Endothelial cell of umbilical vein (primary cell): ENCODE results near the gene SRGN. TPM values are rescaled to one million over a fixed set of nuclear protein-coding genes. Genes with fewer than 3 reads are reported as not detected.

Experiments used
- BruUV-seq: library from RNA; stranded (reverse); fragments of 400-500 nt; replicated peaks from 2 replicates; lab custom pipeline; 2021; lab: Mats Ljungman, UMichigan
- CTCF ChIA-PET: fragments of 300-600, 350-600 bp; sonication (Branson Sonifier 250); formaldehyde crosslinking; loops from one replicate; lab custom pipeline; 2021; ENCODE audit warnings: antibody characterized with exemption, inconsistent platforms; lab: Charles Lee
- POLR2A ChIA-PET: fragments of 300-600, 350-600 bp; sonication (Branson Sonifier 250); formaldehyde crosslinking; loops from one replicate; lab custom pipeline; 2021; ENCODE audit warnings: antibody characterized with exemption, inconsistent platforms; lab: Charles Lee
- DNase-seq: peaks from one replicate; pipeline ENCODE4 v3.0.0-alpha.2; 2011; ENCODE audit warnings: low read depth, low spot score
- FAIRE-seq: peaks from 2 replicates; lab custom pipeline; 2011; peaks lifted over from hg19 to GRCh38; lab: Jason Lieb, UNC
- H2AFZ ChIP-seq: 2 replicates; pipeline ENCODE4 v1.6.0; 2012; ENCODE audit warnings: low read depth, low read length, control low read depth, inconsistent platforms
- H3K27ac ChIP-seq: 2 replicates; pipeline ENCODE4 v1.5.1; 2011; ENCODE audit warnings: low read depth, mild to moderate bottlenecking, control low read depth, low read length, moderate library complexity; ENCODE audit not compliant: insufficient read depth
- H3K27me3 ChIP-seq, 2 experiments: 2 replicates each; pipeline versions ENCODE4 v1.6.0 to v1.6.1; 2011; ENCODE audit warnings: low read length in 2 of 2, mixed read lengths in 1 of 2; ENCODE audit not compliant: control insufficient read depth in 2 of 2, insufficient read depth in 2 of 2
- H3K36me3 ChIP-seq, 2 experiments: 2 replicates in 1 of 2; 3 replicates in 1 of 2; pipeline ENCODE4 v1.5.1; 2011; ENCODE audit warnings: low read length in 2 of 2, mild to moderate bottlenecking in 1 of 2, moderate library complexity in 1 of 2; ENCODE audit not compliant: control insufficient read depth in 2 of 2, insufficient read depth in 2 of 2; ENCODE audit errors: extremely low read depth in 1 of 2
- H3K4me1 ChIP-seq: 3 replicates; pipeline ENCODE4 v1.5.1; 2011; ENCODE audit warnings: mild to moderate bottlenecking, low read length; ENCODE audit not compliant: control insufficient read depth, insufficient read depth; ENCODE audit errors: extremely low read depth
- H3K4me2 ChIP-seq: 2 replicates; pipeline ENCODE4 v1.6.1; 2011; ENCODE audit warnings: low read length, control low read depth, mixed read lengths; ENCODE audit not compliant: insufficient read depth
- H3K4me3 ChIP-seq, 3 experiments: fragments of 200-600 bp in 1 of 3; sonication (generic), shearing (Covaris generic) in 1 of 3; replicated peaks in 1 of 3; 2 replicates each; pipeline ENCODE4 v1.5.1; 2011 to 2016; ENCODE audit warnings: control low read depth in 3 of 3, low read length in 3 of 3, mild to moderate bottlenecking in 2 of 3, inconsistent platforms in 1 of 3, low read depth in 1 of 3, moderate library complexity in 1 of 3; ENCODE audit not compliant: insufficient read depth in 1 of 3
- H3K79me2 ChIP-seq: 2 replicates; pipeline ENCODE4 v1.6.0; 2012; ENCODE audit warnings: low read length, inconsistent platforms; ENCODE audit not compliant: control insufficient read depth, insufficient read depth
- H3K9ac ChIP-seq: replicated peaks from 2 replicates; pipeline ENCODE3; 2011; ENCODE audit warnings: low read length, control low read depth; ENCODE audit not compliant: insufficient read depth; ENCODE audit errors: extremely low read depth
- H3K9me1 ChIP-seq: replicated peaks from 3 replicates; pipeline ENCODE4 v1.6.0; 2011; ENCODE audit warnings: mild to moderate bottlenecking, low read length; ENCODE audit not compliant: control insufficient read depth, insufficient read depth; ENCODE audit errors: extremely low read depth
- H3K9me3 ChIP-seq: replicated peaks from 2 replicates; pipeline ENCODE4 v1.5.1; 2012; ENCODE audit warnings: low read length, inconsistent platforms; ENCODE audit not compliant: control insufficient read depth, insufficient read depth
- H4K20me1 ChIP-seq: replicated peaks from 2 replicates; pipeline ENCODE3; 2011; ENCODE audit warnings: mild to moderate bottlenecking, low read length; ENCODE audit not compliant: control insufficient read depth, insufficient read depth; ENCODE audit errors: extremely low read depth
- CTCF ChIP-seq, 2 donors: IDR thresholded peaks; 1 replicate in 1 of 2; 2 replicates in 1 of 2; pipeline ENCODE4 v1.5.1; 2011; ENCODE audit warnings: low read length in 2 of 2, mild to moderate bottlenecking in 2 of 2, moderate library complexity in 2 of 2, control low read depth in 1 of 2, inconsistent platforms in 1 of 2, low read depth in 1 of 2; ENCODE audit not compliant: insufficient read depth in 1 of 2; ENCODE audit errors: extremely low read depth in 1 of 2
- EZH2 ChIP-seq: IDR thresholded peaks from 2 replicates; pipeline ENCODE4 v1.6.1; 2012; ENCODE audit warnings: borderline replicate concordance, low read depth, mild to moderate bottlenecking, moderate library complexity, low read length, inconsistent platforms; ENCODE audit not compliant: severe bottlenecking
- FOS ChIP-seq: IDR thresholded peaks from 2 replicates; pipeline ENCODE4 v1.6.1; 2011; ENCODE audit warnings: mild to moderate bottlenecking, low read length, moderate library complexity, borderline replicate concordance; ENCODE audit not compliant: insufficient read depth
- GATA2 ChIP-seq: IDR thresholded peaks from 2 replicates; pipeline ENCODE4 v1.7.0; 2011; ENCODE audit warnings: low read depth, mild to moderate bottlenecking, moderate library complexity, mixed read lengths, low read length; ENCODE audit not compliant: insufficient read length, insufficient read depth
- JUN ChIP-seq: IDR thresholded peaks from 2 replicates; pipeline ENCODE4 v1.6.1; 2011; ENCODE audit warnings: borderline replicate concordance, low read depth; ENCODE audit not compliant: insufficient read length, insufficient read depth
- MYC ChIP-seq: IDR thresholded peaks from one replicate; pipeline ENCODE4 v1.6.1; 2011; ENCODE audit warnings: mild to moderate bottlenecking, low read depth, low read length
- POLR2A ChIP-seq: IDR thresholded peaks from 2 replicates; pipeline ENCODE4 v1.6.1; 2012; ENCODE audit warnings: low read depth, mild to moderate bottlenecking, control low read depth, low read length
- POLR2AphosphoS5 ChIP-seq: IDR thresholded peaks from 2 replicates; pipeline ENCODE4 v1.6.1; 2012; ENCODE audit warnings: low read depth, mild to moderate bottlenecking, control low read depth, low read length, moderate library complexity; ENCODE audit not compliant: insufficient read depth
- dilution Hi-C: fragments of 300-500 bp; cut with MboI; formaldehyde crosslinking; loops from one replicate; pipeline ENCODE4 v1.15.0; 2019; ENCODE audit warnings: low sequenced_read_pairs; ENCODE audit not compliant: extremely low pct_ligation_motif_present
- intact Hi-C: fragments of 100-400 bp; cut with micrococcal nuclease; formaldehyde crosslinking; loops from one replicate; pipeline ENCODE4 v1.10.0; 2022
- polyA plus RNA-seq, 4 experiments: library from polyadenylated mRNA; depleted of rRNA in 3 of 4; stranded (reverse) in 3 of 4; unstranded in 1 of 4; fragments of >200 nt; gene quantifications; 2 replicates each; pipeline versions ENCODE4 v1.2.1 to v1.2.3, GENCODE V29; 2011 to 2012; ENCODE audit warnings: missing spikeins in 1 of 4
- total RNA-seq: library from RNA; stranded (reverse); gene quantifications from 2 replicates; pipeline ENCODE4 v1.2.3, GENCODE V29; 2021
- TF ChIP-seq, protein P1 (sequence below): IDR thresholded peaks from 2 replicates; pipeline ENCODE4 v1.6.1; 2011; ENCODE audit not compliant: insufficient read depth, insufficient read length

Gene SRGN
- total and polyA plus RNA-seq, 2 donors (not counting 3 experiments of a cell fraction or from before 2014, with no cell fraction given) = 384 to 450 TPM

GRCh38 chr10:69078311-69078710 is 9.6 kb upstream of the SRGN start:
- Histone ChIP-seq H3K36me3 (no peaks in the 10 kb centered on the region), H3K9me3 (no peaks in the 10 kb centered on the region), H3K9me1 (no peaks in the 10 kb centered on the region), H2AFZ (no peak overlapping the region), H3K27ac (no peak overlapping the region), H3K4me2 (no peak overlapping the region), H4K20me1 (no peaks in the 10 kb centered on the region), H3K27me3 (no peaks in the 10 kb centered on the region), H3K79me2 (no peaks in the 10 kb centered on the region), H3K4me3 (no peak overlapping the region), H3K4me1 (no peaks in the 10 kb centered on the region), H3K9ac (no peak overlapping the region)
- intact Hi-C loops (no loop called here), dilution Hi-C loops (no loop called here)
- ChIA-PET POLR2A (no interaction called here), CTCF (no interaction called here)
- no TSS peak for BruUV-seq
- DNase-seq = no peak
- no peak for TF ChIP-seq MYC
- TF ChIP-seq CTCF (IDR thresholded peaks at IDR 0.05; ENCODE audit: extremely low read depth in 1 of 2, insufficient read depth in 1 of 2, low read depth in 1 of 2, low read length in 2 of 2) = no peak
- no peak for TF ChIP-seq POLR2AphosphoS5
- no peak for TF ChIP-seq JUN
- no peak for TF ChIP-seq EZH2
- TF ChIP-seq, protein P1, sequence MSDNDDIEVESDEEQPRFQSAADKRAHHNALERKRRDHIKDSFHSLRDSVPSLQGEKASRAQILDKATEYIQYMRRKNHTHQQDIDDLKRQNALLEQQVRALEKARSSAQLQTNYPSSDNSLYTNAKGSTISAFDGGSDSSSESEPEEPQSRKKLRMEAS = no peak
- no peak for TF ChIP-seq FOS
- TF ChIP-seq GATA2 = no peak
- no peak for TF ChIP-seq POLR2A
- FAIRE-seq = no peak
